Neural cell (in vitro differentiated cells): ENCODE results near the gene MAGOHB.

Source experiments
- CTCF ChIP-seq: fragments of 450-650 bp; IDR thresholded peaks from 2 replicates; pipeline ENCODE4 v1.5.1; 2014; ENCODE audit warnings: antibody characterized with exemption, mild to moderate bottlenecking, moderate library complexity; ENCODE audit not compliant: poor library complexity, severe bottlenecking
- EP300 ChIP-seq: fragments of 450-650 bp; conservative IDR thresholded peaks from 2 replicates; pipeline ENCODE4 v1.6.1; 2014; ENCODE audit warnings: antibody characterized with exemption, mild to moderate bottlenecking, moderate library complexity; ENCODE audit not compliant: poor library complexity, severe bottlenecking
- POLR2AphosphoS5 ChIP-seq: IDR thresholded peaks from 2 replicates; pipeline ENCODE4 v1.6.1; 2012
- RAD21 ChIP-seq: fragments of 450-650 bp; conservative IDR thresholded peaks from 2 replicates; pipeline ENCODE4 v1.6.1; 2014; ENCODE audit warnings: antibody characterized with exemption, mild to moderate bottlenecking, moderate library complexity
- REST ChIP-seq: IDR thresholded peaks from 2 replicates; pipeline ENCODE4 v1.6.1; 2012; ENCODE audit warnings: borderline replicate concordance
- TAF1 ChIP-seq: IDR thresholded peaks from 2 replicates; pipeline ENCODE4 v1.6.1; 2012; ENCODE audit warnings: low read depth

GRCh38 chr12:10652192-10652591, 38.8 kb upstream of the MAGOHB start:
- TF ChIP-seq CTCF = no peak
- TF ChIP-seq EP300 = no peak
- TF ChIP-seq RAD21 = no peak
- TF ChIP-seq POLR2AphosphoS5 = no peak
- no peak for TF ChIP-seq TAF1
- no peak for TF ChIP-seq REST
